RWPE2 (cell line): ENCODE measurements around the gene BCL2.

Source experiments
- ATAC-seq: fragments of 200-7000 bp; cut with Tn5 transposase; 3 replicates; pipeline ENCODE4 v1.9.1; 2021; ENCODE audit warnings: low read depth
- DNase-seq: peaks from one replicate; pipeline ENCODE4 v3.0.0-alpha.2; 2020; ENCODE audit warnings: low spot score
- H3K27ac ChIP-seq: fragments of 450-650 bp; 2 replicates; pipeline ENCODE4 v1.5.1; 2017; ENCODE audit warnings: mild to moderate bottlenecking; ENCODE audit not compliant: poor library complexity, severe bottlenecking
- H3K27me3 ChIP-seq: fragments of 250-450 bp; sonication (Bioruptor Pico); 2 replicates; pipeline ENCODE4 v1.5.1; 2021; ENCODE audit warnings: mild to moderate bottlenecking, moderate library complexity; ENCODE audit not compliant: insufficient read depth, poor library complexity, severe bottlenecking
- H3K36me3 ChIP-seq: fragments of 250-450 bp; sonication (Bioruptor Pico); 2 replicates; pipeline ENCODE4 v1.5.1; 2020; ENCODE audit warnings: low read depth, mild to moderate bottlenecking, moderate library complexity
- H3K4me1 ChIP-seq: fragments of 250-450 bp; sonication (Bioruptor Pico); 2 replicates; pipeline ENCODE4 v1.5.1; 2021; ENCODE audit warnings: mild to moderate bottlenecking, moderate library complexity; ENCODE audit not compliant: insufficient read depth, poor library complexity, severe bottlenecking
- H3K4me3 ChIP-seq: fragments of 250-450 bp; sonication (Bioruptor Pico); 2 replicates; pipeline ENCODE4 v1.5.1; 2021; ENCODE audit warnings: mild to moderate bottlenecking, moderate library complexity; ENCODE audit not compliant: severe bottlenecking
- H3K9me3 ChIP-seq: fragments of 250-450 bp; sonication (Bioruptor Pico); 2 replicates; pipeline ENCODE4 v1.5.1; 2021; ENCODE audit warnings: mild to moderate bottlenecking, moderate library complexity; ENCODE audit not compliant: severe bottlenecking
- CTCF ChIP-seq: fragments of 450-650 bp; IDR thresholded peaks from one replicate; pipeline ENCODE4 v1.5.1; 2017; ENCODE audit warnings: mild to moderate bottlenecking, moderate library complexity; ENCODE audit not compliant: poor library complexity, severe bottlenecking

Gene BCL2

GRCh38 chr18:63158676-63159291, 160.8 kb downstream of the BCL2 start:
- no peak for TF ChIP-seq CTCF
- Histone ChIP-seq H3K36me3 (no peaks in the 10 kb centered on the region), H3K27ac (no peak overlapping the region), H3K4me3 (no peak overlapping the region), H3K27me3 (no peaks in the 10 kb centered on the region), H3K9me3 (no peaks in the 10 kb centered on the region), H3K4me1 (peaks cover 7% of the 10 kb centered on the region)
- ATAC-seq: no peak
- DNase-seq: no peak

DNA sequence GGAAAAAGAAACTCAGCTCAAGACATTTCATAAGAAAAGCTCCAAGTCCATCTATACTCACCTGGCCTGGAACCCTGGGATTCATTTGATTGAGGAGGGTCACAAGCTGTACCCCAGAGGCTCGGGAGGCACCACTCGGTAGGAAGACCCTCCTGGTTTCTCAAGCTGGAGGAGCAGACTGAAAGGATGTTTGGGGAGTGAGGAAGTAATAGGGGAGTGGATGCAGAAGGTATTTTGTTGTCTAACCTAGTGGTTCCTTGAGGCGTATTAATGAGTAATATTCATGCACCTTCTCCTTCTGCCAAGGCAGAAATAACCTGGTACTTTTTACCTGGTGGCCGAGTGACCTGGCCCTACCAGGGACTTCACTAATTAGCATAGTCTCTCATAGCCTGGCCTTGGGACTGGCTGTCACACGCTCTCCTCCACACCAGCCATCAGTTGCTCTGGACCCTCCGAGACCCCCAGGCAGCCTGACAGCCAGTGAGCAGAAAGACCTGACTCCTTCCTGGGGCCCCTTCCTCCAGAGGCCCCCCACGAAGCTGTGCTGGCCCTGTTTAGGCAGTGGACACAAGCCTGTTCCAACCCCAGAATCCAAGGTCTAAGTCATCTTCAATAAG, 161.4 kb downstream of the BCL2 start:
- H3K9me3 ChIP-seq: no peaks in the 10 kb centered on the region
- H3K27ac ChIP-seq: no peak overlapping the region

GRCh38 chr18:63157293-63158011, 162.1 kb downstream of the BCL2 start:
- Histone ChIP-seq H3K27ac (no peak overlapping the region), H3K9me3 (no peaks in the 10 kb centered on the region), H3K4me1 (peaks cover 7% of the 10 kb centered on the region), H3K36me3 (no peaks in the 10 kb centered on the region), H3K27me3 (no peaks in the 10 kb centered on the region), H3K4me3 (no peak overlapping the region)
- no peak for DNase-seq
- ATAC-seq: no peak
- no peak for TF ChIP-seq CTCF

More for the DNA sequence above, 161.4 kb downstream of the BCL2 start:
- DNase-seq (no peak), ATAC-seq (no peak)
- no peak for TF ChIP-seq CTCF
- Histone ChIP-seq H3K4me1 (peaks cover 7% of the 10 kb centered on the region), H3K4me3 (no peak overlapping the region), H3K27me3 (no peaks in the 10 kb centered on the region), H3K36me3 (no peaks in the 10 kb centered on the region)

DNA sequence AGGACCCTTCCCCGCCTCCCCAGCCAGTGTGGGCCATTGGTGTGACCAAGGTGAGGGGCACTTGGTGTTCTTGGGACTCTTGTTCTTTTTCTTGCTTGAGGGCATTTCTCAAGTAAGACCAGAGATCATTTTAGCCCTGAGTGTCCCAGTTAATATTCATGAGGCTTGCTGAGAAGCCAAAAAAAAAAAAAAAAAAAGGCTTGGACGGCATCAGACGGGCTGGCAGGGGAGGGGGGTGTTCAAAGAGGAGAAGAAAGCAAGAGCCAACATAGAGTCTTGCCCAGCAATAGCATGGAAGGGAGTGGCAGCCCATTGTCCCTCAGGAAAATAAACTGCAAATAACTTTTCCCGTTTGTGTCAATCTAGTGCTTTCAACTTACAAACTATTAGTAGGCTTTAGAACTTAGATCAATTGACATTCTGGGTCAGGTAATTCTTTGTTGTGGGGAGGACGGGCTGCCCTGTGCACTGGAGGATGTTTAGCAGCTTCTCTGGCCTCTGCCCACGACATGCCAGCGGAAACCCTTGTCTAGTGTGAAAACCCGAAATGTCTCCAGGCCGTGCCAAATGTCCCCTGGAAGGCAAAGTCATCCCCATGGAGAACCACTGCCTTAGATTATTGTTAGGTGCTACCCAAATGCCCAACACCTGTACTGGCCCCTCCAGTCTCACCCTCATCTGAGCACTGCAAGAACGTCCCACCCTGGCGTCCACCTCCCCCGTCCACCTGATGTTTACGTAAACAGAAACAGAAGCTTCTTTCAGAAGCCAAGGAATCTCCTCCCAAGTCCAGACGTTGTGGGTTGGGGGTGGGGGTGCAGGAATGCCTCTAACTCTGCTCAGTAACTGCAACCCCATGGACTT, 163.4 kb downstream of the BCL2 start:
- no peaks in the 10 kb centered on the region for H3K4me1 ChIP-seq

More for the DNA sequence above, 163.4 kb downstream of the BCL2 start:
- Histone ChIP-seq H3K4me3 (no peak overlapping the region), H3K27ac (no peak overlapping the region), H3K27me3 (no peaks in the 10 kb centered on the region), H3K36me3 (no peaks in the 10 kb centered on the region), H3K9me3 (no peaks in the 10 kb centered on the region)
- TF ChIP-seq CTCF: no peak
- no peak for DNase-seq
- no peak for ATAC-seq
